ENCODE results near the gene FLT3.
A peak's percentile ranks its signal among the peaks of the same experiment; 100 is the strongest.
"Not testable (repeated sequence)": the region's sequence is repeated elsewhere in the genome, so short reads cannot be mapped to it uniquely, and the experiment has no call there.

FLT3 gene

GRCh38 chr13:28099396-28100149 is 803 bp downstream of the FLT3 start:
- no peak for DNase-seq

- DNase-seq, result no peak
Observed at GRCh38 chr13:28097503-28097902, 2.9 kb downstream of the FLT3 start.

DNA sequence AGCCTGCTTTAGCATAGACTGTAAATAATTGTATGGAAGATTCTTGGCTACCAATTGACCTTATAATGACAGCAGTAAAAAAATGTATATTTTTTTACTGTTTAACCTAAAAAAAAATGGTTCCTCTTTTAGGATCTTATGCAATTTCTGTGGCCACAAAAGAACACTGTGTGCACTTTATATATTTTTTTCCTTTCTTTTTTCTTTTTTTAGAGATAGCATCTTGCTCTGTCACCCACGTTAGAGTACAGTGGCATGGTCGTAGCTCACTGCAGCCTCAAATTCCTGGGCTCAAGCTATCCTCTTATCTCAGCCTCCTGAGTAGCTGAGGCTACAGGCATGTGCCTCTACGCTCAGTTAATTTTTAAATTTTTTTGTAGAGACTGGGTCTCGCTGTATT is 6.1 kb downstream of the FLT3 start:
- DNase-seq, result no peak

GRCh38 chr13:28093881-28094280 is 6.5 kb downstream of the FLT3 start:
- no peak for DNase-seq

- DNase-seq, result no peak
Observed at GRCh38 chr13:28092431-28092830, 7.9 kb downstream of the FLT3 start.

GRCh38 chr13:28089065-28089464 is 11.3 kb downstream of the FLT3 start:
- no peak for DNase-seq

DNA sequence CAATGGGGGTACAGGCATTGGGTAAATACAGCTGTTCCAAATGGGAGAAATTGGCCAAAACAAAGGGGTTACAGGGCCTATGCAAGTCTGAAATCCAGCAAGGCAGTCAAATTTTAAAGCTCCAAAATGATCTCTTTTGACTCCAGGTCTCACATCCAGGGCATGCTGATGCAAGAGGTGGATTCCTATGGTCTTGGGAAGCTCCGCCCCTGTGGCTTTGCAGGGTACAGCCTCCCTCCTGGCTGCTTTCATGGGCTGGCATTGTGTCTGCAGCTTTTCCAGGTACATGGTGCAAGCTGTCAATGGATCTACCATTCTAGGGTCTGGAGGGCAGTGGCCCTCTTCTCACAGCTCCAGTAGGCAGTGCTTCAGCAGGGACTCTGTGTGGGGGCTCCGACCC is 22.6 kb downstream of the FLT3 start:
- not testable (repeated sequence) for DNase-seq

GRCh38 chr13:28077231-28077630 is 23.1 kb downstream of the FLT3 start:
- no peak for DNase-seq

GRCh38 chr13:28071424-28071823 is 29.0 kb downstream of the FLT3 start:
- DNase-seq, result no peak

GRCh38 chr13:28067491-28067890 is 32.9 kb downstream of the FLT3 start:
- DNase-seq, result no peak

GRCh38 chr13:28058866-28059613 is 41.3 kb downstream of the FLT3 start:
- peak; percentile 24 to 26 for DNase-seq

- DNase-seq, result no peak
Observed at GRCh38 chr13:28056970-28057712, 43.2 kb downstream of the FLT3 start.

DNA sequence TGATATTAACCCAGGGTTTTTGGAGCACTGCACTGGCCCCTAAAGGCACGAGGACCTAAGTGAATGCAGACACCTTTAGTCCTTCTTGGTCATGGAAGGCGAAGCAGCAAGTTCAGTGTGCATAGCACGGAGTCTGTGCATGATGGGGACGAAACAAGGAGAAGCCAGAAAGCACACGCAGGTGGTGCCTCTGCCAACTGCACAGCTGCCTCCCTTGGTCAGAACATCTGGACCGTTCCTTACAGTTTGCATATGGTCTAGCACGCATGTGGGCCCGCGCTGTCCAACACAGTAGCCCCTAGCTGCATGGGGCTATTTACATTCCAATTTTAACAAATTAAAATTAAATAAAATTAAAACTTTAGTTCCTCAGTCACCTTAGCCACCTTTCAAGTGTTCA is 44.0 kb downstream of the FLT3 start:
- DNase-seq, result no peak

- DNase-seq, result no peak
Observed at GRCh38 chr13:28055357-28055756, 45.0 kb downstream of the FLT3 start.

GRCh38 chr13:28052945-28053344 is 47.4 kb downstream of the FLT3 start:
- DNase-seq, result no peak

- DNase-seq, result no peak
Observed at GRCh38 chr13:28049880-28050875, 50.2 kb downstream of the FLT3 start.

DNA sequence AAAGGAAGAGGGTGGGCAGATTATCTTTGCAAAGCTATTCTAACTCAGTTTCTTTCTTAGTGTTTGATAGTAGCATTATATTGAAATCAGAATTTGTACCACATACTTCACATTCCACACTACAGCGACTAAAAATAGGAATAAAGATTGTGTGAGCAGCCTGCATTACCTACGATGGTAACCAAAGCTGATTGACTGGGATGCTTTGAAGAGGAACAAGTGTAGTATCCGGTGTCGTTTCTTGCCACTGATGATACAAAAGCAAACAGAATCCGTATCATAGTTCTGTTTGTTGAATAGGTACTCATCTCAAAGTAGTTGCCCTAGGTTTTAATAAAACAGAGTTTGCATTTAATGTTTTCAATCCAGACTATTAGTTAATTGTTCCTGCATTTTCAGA is 51.2 kb downstream of the FLT3 start:
- DNase-seq, result no peak

- DNase-seq, result no peak
Observed at GRCh38 chr13:28048768-28049167, 51.6 kb downstream of the FLT3 start.

DNA sequence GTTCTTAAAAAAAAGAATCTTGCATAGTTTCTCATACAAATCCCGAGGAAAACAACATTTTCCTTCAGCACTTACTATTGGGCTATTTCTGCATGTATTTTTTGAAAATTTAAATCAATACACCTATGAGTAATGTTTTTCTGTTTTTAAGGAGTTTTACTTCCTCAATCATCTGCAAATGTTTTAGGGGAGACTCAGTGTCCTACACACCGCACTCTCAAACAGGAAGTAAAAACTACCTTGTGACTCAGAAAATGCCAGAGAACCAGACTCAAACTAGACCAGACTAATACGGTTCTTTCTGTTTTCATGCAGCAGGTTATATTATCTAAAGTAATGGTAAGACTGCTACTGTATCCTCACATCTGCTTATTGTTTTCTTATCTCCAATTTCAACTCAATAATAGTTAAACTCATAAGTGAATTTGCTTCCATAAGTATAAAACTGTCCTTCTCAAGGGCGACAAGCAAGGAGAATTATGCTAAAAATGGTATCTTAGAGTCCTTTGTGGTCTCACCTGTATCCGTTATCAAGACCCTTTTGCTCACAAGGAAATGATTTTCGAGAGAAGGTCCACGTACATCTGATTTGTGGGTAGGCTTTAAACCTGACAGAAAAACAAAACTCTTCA is 52.5 kb downstream of the FLT3 start:
- DNase-seq, result peak; percentile 27 to 36

GRCh38 chr13:28046981-28047380 is 53.4 kb downstream of the FLT3 start:
- no peak for DNase-seq

DNA sequence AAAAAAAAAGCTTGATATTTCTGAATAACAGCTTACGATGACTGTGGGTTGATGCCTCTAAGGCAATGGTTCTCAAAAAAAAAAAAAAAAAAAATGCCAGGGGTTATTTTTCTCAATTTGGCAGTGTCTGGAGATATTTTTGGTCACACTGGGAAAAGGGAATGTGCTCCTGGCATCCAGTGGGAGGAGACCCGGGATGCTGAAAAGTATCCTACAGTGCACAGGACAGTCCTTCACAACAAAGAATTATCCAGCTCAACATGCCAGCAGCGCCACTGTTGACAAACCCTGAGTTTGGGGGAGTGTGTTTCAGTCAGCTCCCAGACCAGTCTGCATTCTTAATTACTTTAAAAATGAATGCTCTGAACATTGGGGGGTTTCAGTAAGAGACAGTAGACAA is 54.5 kb downstream of the FLT3 start:
- no peak for DNase-seq

- no peak for DNase-seq
Observed at GRCh38 chr13:28044608-28045007, 55.8 kb downstream of the FLT3 start.

Data from CD4-positive, alpha-beta T cell treated with Interleukin-4 for 1 hour (primary cell).